ENCODE results near the gene CERS3. TPM values are rescaled to one million over a fixed set of nuclear protein-coding genes. Genes with fewer than 3 reads are reported as not detected.

The CERS3 gene
- total and polyA plus RNA-seq, 4 donors: not detected

DNA sequence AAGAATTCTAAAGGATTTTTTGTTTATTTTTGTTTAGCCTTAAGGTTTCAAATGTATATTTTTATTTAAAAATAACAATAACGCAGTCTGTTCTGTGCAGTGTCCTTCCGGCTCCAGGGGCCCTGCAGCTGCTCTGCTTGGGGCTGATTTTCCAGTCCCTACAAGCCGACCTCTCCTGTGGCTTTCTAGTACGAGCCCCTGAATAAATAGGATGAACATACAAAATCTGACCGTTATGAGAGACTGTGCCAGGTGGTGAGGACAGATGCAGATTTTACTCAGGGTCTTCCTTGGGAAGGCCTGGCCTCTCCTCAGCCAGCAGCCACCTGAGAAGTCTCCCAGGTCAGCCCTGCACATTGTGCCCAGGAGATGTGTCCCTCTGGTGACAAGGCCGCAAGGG, 127.8 kb downstream of the CERS3 start (continued):
- TF ChIP-seq TAF1 (conservative IDR thresholded peaks at IDR 0.05): no peak
- TF ChIP-seq, protein P1, sequence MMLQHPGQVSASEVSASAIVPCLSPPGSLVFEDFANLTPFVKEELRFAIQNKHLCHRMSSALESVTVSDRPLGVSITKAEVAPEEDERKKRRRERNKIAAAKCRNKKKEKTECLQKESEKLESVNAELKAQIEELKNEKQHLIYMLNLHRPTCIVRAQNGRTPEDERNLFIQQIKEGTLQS (IDR thresholded peaks at IDR 0.05): no peak
- TF ChIP-seq GABPA (IDR thresholded peaks at IDR 0.05 in 1 of 2, conservative IDR thresholded peaks at IDR 0.05 in 1 of 2): no peak
- no peak for TF ChIP-seq NR2F2 (IDR thresholded peaks at IDR 0.05)
- TF ChIP-seq, protein P2, sequence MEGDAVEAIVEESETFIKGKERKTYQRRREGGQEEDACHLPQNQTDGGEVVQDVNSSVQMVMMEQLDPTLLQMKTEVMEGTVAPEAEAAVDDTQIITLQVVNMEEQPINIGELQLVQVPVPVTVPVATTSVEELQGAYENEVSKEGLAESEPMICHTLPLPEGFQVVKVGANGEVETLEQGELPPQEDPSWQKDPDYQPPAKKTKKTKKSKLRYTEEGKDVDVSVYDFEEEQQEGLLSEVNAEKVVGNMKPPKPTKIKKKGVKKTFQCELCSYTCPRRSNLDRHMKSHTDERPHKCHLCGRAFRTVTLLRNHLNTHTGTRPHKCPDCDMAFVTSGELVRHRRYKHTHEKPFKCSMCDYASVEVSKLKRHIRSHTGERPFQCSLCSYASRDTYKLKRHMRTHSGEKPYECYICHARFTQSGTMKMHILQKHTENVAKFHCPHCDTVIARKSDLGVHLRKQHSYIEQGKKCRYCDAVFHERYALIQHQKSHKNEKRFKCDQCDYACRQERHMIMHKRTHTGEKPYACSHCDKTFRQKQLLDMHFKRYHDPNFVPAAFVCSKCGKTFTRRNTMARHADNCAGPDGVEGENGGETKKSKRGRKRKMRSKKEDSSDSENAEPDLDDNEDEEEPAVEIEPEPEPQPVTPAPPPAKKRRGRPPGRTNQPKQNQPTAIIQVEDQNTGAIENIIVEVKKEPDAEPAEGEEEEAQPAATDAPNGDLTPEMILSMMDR (IDR thresholded peaks at IDR 0.05; ENCODE audit: low read depth, low read length, missing input control): no peak

DNA sequence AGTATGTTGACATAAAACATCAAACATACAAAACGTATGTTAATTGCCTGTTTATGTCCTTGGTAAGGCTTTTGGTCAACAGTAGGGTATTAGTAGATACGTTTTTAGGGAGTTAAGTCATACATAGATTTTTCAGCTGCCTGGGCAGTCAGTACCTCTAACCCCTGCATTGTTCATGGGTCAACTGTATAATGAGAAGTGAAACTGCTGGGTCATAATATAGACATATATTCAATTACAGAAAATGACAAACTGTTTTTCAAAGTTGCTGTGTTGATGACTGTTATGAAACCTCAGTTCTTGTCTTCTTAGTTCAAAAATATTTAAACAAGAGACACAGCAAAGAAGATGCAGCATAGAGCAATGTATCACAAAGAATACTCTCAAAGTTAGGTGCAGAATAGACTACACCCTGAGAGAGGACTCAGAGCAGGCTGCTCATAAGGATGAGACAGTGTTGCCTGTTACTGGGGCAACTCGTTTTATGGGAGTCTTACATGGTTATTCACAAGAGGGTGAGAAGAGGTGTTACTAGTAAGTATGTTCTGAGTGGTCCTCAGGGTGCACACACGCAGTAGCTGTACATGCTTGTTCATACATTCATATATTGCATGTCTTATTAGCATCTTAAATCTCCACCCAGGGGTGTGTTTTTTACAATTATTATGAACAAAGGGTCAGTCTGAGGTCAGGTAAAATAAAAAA, 133.9 kb downstream of the CERS3 start:
- Histone ChIP-seq H3K9me3 (ENCODE audit: control insufficient read depth in 4 of 4, low read length in 3 of 4) (no peaks in the 10 kb centered on the region), H3K4me1 (ENCODE audit: control insufficient read depth in 4 of 4, insufficient read depth in 4 of 4, low read length in 3 of 4) (no peaks in the 10 kb centered on the region), H3K36me3 (ENCODE audit: control insufficient read depth in 4 of 4, insufficient read depth in 3 of 4, low read depth in 1 of 4, low read length in 3 of 4) (no peaks in the 10 kb centered on the region), H3K4me3 (ENCODE audit: low read depth in 1 of 3, low read length in 3 of 3) (no peak overlapping the region), H3K27ac (ENCODE audit: low read depth in 1 of 2, low read length in 2 of 2) (no peak overlapping the region), H3K9ac (ENCODE audit: low read depth in 1 of 2, low read length in 2 of 2) (no peak overlapping the region), H3K27me3 (ENCODE audit: control insufficient read depth in 4 of 4, insufficient read depth in 4 of 4, low read length in 3 of 4) (peaks cover 0 to 2% (median 0%) of the 10 kb centered on the region in 4 donors)
- no peak for DNase-seq (ENCODE audit: low spot score)
- no peak for TF ChIP-seq FOXA2 (IDR thresholded peaks at IDR 0.05)
- TF ChIP-seq, protein P2 (IDR thresholded peaks at IDR 0.05; ENCODE audit: low read depth, low read length, missing input control): no peak
- TF ChIP-seq RXRA (IDR thresholded peaks at IDR 0.05): no peak
- no peak for TF ChIP-seq YY1 (IDR thresholded peaks at IDR 0.05)
- no peak for TF ChIP-seq HNF4G (IDR thresholded peaks at IDR 0.05)
- no peak for TF ChIP-seq NR2F2 (IDR thresholded peaks at IDR 0.05)
- TF ChIP-seq, protein P3, sequence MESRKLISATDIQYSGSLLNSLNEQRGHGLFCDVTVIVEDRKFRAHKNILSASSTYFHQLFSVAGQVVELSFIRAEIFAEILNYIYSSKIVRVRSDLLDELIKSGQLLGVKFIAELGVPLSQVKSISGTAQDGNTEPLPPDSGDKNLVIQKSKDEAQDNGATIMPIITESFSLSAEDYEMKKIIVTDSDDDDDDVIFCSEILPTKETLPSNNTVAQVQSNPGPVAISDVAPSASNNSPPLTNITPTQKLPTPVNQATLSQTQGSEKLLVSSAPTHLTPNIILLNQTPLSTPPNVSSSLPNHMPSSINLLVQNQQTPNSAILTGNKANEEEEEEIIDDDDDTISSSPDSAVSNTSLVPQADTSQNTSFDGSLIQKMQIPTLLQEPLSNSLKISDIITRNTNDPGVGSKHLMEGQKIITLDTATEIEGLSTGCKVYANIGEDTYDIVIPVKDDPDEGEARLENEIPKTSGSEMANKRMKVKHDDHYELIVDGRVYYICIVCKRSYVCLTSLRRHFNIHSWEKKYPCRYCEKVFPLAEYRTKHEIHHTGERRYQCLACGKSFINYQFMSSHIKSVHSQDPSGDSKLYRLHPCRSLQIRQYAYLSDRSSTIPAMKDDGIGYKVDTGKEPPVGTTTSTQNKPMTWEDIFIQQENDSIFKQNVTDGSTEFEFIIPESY (IDR thresholded peaks at IDR 0.05): no peak
- TF ChIP-seq GABPA (IDR thresholded peaks at IDR 0.05 in 1 of 2, conservative IDR thresholded peaks at IDR 0.05 in 1 of 2): no peak
- TF ChIP-seq FOXA1 (IDR thresholded peaks at IDR 0.05): no peak
- TF ChIP-seq TAF1 (conservative IDR thresholded peaks at IDR 0.05): no peak
- no peak for TF ChIP-seq RAD21 (IDR thresholded peaks at IDR 0.05)
- TF ChIP-seq, protein P1 (IDR thresholded peaks at IDR 0.05): no peak
- TF ChIP-seq HNF4A (conservative IDR thresholded peaks at IDR 0.05): no peak
- TF ChIP-seq, protein P4, sequence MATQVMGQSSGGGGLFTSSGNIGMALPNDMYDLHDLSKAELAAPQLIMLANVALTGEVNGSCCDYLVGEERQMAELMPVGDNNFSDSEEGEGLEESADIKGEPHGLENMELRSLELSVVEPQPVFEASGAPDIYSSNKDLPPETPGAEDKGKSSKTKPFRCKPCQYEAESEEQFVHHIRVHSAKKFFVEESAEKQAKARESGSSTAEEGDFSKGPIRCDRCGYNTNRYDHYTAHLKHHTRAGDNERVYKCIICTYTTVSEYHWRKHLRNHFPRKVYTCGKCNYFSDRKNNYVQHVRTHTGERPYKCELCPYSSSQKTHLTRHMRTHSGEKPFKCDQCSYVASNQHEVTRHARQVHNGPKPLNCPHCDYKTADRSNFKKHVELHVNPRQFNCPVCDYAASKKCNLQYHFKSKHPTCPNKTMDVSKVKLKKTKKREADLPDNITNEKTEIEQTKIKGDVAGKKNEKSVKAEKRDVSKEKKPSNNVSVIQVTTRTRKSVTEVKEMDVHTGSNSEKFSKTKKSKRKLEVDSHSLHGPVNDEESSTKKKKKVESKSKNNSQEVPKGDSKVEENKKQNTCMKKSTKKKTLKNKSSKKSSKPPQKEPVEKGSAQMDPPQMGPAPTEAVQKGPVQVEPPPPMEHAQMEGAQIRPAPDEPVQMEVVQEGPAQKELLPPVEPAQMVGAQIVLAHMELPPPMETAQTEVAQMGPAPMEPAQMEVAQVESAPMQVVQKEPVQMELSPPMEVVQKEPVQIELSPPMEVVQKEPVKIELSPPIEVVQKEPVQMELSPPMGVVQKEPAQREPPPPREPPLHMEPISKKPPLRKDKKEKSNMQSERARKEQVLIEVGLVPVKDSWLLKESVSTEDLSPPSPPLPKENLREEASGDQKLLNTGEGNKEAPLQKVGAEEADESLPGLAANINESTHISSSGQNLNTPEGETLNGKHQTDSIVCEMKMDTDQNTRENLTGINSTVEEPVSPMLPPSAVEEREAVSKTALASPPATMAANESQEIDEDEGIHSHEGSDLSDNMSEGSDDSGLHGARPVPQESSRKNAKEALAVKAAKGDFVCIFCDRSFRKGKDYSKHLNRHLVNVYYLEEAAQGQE (IDR thresholded peaks at IDR 0.05): no peak
- TF ChIP-seq EGR1 (IDR thresholded peaks at IDR 0.05; ENCODE audit: low read depth in 2 of 2): no peak
- TF ChIP-seq JUND (IDR thresholded peaks at IDR 0.05): no peak
- TF ChIP-seq, protein P5, sequence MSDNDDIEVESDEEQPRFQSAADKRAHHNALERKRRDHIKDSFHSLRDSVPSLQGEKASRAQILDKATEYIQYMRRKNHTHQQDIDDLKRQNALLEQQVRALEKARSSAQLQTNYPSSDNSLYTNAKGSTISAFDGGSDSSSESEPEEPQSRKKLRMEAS (IDR thresholded peaks at IDR 0.05): no peak
- 44% methylated on average over 4 of the region's 4 CpGs for WGBS

Data from liver (tissue), 9 donors.